ENCODE data around the gene SLC5A10. TPM values are rescaled to one million over a fixed set of nuclear protein-coding genes. Genes with fewer than 3 reads are reported as not detected.

SLC5A10 gene
- total RNA-seq, 1 experiment from 2014 or later: not detected

- Histone ChIP-seq H3K4me1 (ENCODE audit: control insufficient read depth, insufficient read depth, low read length) (peaks cover 4% of the 10 kb centered on the region; the same call in 1 of the 2 replicates), H3K9me3 (ENCODE audit: control insufficient read depth, insufficient read depth, low read depth, low read length) (no peaks in the 10 kb centered on the region), H3K36me3 (ENCODE audit: control insufficient read depth, insufficient read depth, low read length) (no peaks in the 10 kb centered on the region), H3K27ac (ENCODE audit: low read length) (no peak overlapping the region), H3K27me3 (ENCODE audit: control insufficient read depth, insufficient read depth, low read length) (no peaks in the 10 kb centered on the region), H3K4me3 (ENCODE audit: low read depth in 2 of 2, low read length in 2 of 2) (no peak overlapping the region)
- no peak for ATAC-seq
- ChIA-PET CTCF (no interaction called here), POLR2A (interaction anchor here (0.7 kb wide), 1 partner anchor 1069 kb away, joined by 3 read pairs; no protein-coding TSS in a partner anchor)
- intact Hi-C loops (cut with micrococcal nuclease; ENCODE audit: unreplicated experiment): no loop called here
- BruUV-seq (replicated peaks): no TSS peak
- TF ChIP-seq REST (IDR thresholded peaks at IDR 0.05; ENCODE audit: insufficient read depth in 1 of 2, low read depth in 2 of 2, low read length in 1 of 2) (no peak), TCF7L2 (IDR thresholded peaks at IDR 0.05; ENCODE audit: low read depth, low read length) (no peak), CTCF (IDR thresholded peaks at IDR 0.05) (no peak), SIN3A (IDR thresholded peaks at IDR 0.05; ENCODE audit: borderline replicate concordance, insufficient read depth, low read depth, low read length) (no peak), POLR2AphosphoS5 (IDR thresholded peaks at IDR 0.05; ENCODE audit: low read depth, low read length) (no peak)
- in situ Hi-C loops (cut with HindIII; ENCODE audit: low pct_unique_long_range_greater_than_20kb, low sequenced_read_pairs): no loop called here
- no peak for DNase-seq (ENCODE audit: low read depth, low spot score)
Measured at GRCh38 chr17:18970582-18971480, 18.9 kb downstream of the SLC5A10 start.

GRCh38 chr17:18971801-18972200, 19.8 kb downstream of the SLC5A10 start:
- Histone ChIP-seq H3K4me3 (ENCODE audit: low read depth in 2 of 2, low read length in 2 of 2) (no peak overlapping the region), H3K9me3 (ENCODE audit: control insufficient read depth, insufficient read depth, low read depth, low read length) (no peaks in the 10 kb centered on the region), H3K36me3 (ENCODE audit: control insufficient read depth, insufficient read depth, low read length) (no peaks in the 10 kb centered on the region), H3K27me3 (ENCODE audit: control insufficient read depth, insufficient read depth, low read length) (no peaks in the 10 kb centered on the region), H3K4me1 (ENCODE audit: control insufficient read depth, insufficient read depth, low read length) (peaks cover 4% of the 10 kb centered on the region; the same call in 1 of the 2 replicates), H3K27ac (ENCODE audit: low read length) (no peak overlapping the region)
- ChIA-PET CTCF (no interaction called here), POLR2A (interaction anchor here (0.6 kb wide), 1 partner anchor 709 kb away, joined by 3 read pairs; no protein-coding TSS in a partner anchor)
- DNase-seq (ENCODE audit: low read depth, low spot score): no peak
- no peak for ATAC-seq
- no TSS peak for BruUV-seq (replicated peaks)
- in situ Hi-C loops (cut with HindIII; ENCODE audit: low pct_unique_long_range_greater_than_20kb, low sequenced_read_pairs) (no loop called here), intact Hi-C loops (cut with micrococcal nuclease; ENCODE audit: unreplicated experiment) (no loop called here)
- TF ChIP-seq CTCF (IDR thresholded peaks at IDR 0.05): no peak
- no peak for TF ChIP-seq SIN3A (IDR thresholded peaks at IDR 0.05; ENCODE audit: borderline replicate concordance, insufficient read depth, low read depth, low read length)
- TF ChIP-seq POLR2AphosphoS5 (IDR thresholded peaks at IDR 0.05; ENCODE audit: low read depth, low read length): no peak
- TF ChIP-seq REST (IDR thresholded peaks at IDR 0.05; ENCODE audit: insufficient read depth in 1 of 2, low read depth in 2 of 2, low read length in 1 of 2): no peak
- no peak for TF ChIP-seq TCF7L2 (IDR thresholded peaks at IDR 0.05; ENCODE audit: low read depth, low read length)

Measured in Panc1 (cell line).